ENCODE results near the gene SPART. TPM values are rescaled to one million over a fixed set of nuclear protein-coding genes. Genes with fewer than 3 reads are reported as not detected.
A peak's percentile ranks its signal among the peaks of the same experiment; 100 is the strongest.

SPART gene
- total and polyA plus RNA-seq, 3 donors from 2014 or later = 43.3 to 66.2 (median 48.9) TPM

DNA sequence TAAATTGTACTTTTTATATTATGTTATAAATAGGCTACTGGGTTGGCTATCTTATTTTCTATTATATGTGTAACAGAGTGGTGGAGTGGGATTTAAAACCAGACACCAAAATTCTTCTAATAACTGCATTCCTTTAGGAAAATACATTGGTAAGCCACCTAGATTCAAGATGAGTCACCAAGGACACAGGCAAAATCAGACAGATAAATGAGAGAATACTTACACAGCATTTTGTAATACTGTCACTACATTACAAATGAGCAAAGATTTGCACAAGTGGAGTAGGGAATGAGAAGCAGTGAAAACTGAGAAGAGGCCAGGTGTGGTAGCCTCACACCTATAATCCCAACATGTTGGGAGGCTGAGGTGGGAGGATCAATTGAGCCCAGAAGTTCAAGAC is 6.2 kb upstream of the SPART start:
- DNase-seq = no peak
- Histone ChIP-seq H3K4me1 (peaks cover under 1% of the 10 kb centered on the region), H3K9me3 (no peaks in the 10 kb centered on the region), H3K36me3 (ENCODE audit: low read depth, missing control alignments) (no peaks in the 10 kb centered on the region), H3K4me3 (no peak overlapping the region), H3K27ac (no peak overlapping the region), H3K27me3 (no peaks in the 10 kb centered on the region)
- intact Hi-C loops (cut with DNase I; ENCODE audit: low total_unique reads) = no loop called here
- TF ChIP-seq POLR2A (IDR thresholded peaks at IDR 0.05) (no peak), CTCF (IDR thresholded peaks at IDR 0.05) (no peak)

- no peaks in the 10 kb centered on the region for H3K9me3 ChIP-seq
- no peaks in the 10 kb centered on the region for H3K27me3 ChIP-seq
- DNase-seq = no peak
- TF ChIP-seq POLR2A (IDR thresholded peaks at IDR 0.05) (no peak), CTCF (IDR thresholded peaks at IDR 0.05) (no peak)
- H3K4me3 ChIP-seq = no peak overlapping the region
- H3K36me3 ChIP-seq (ENCODE audit: low read depth, missing control alignments) = no peaks in the 10 kb centered on the region
- peak overlapping the region in 1 of 2 donors; percentile 100 for H3K27ac ChIP-seq
- 69 to 83% methylated on average over 10 of the region's 10 CpGs for WGBS, 2 donors
- H3K4me1 ChIP-seq = peaks cover 15% of the 10 kb centered on the region
- intact Hi-C loops (cut with DNase I; ENCODE audit: low total_unique reads) = no loop called here
Observed at GRCh38 chr13:36347531-36348210, 1.5 kb upstream of the SPART start.

- Histone ChIP-seq H3K4me1 (peaks cover 18% of the 10 kb centered on the region), H3K27me3 (no peaks in the 10 kb centered on the region), H3K9me3 (no peaks in the 10 kb centered on the region), H3K27ac (peak overlapping the region; percentile 99 to 100), H3K4me3 (peak overlapping the region; percentile 90 to 95), H3K36me3 (ENCODE audit: low read depth, missing control alignments) (no peaks in the 10 kb centered on the region)
- peak in 1 of 3 experiments; percentile 6 for TF ChIP-seq CTCF (IDR thresholded peaks at IDR 0.05)
- no peak for TF ChIP-seq POLR2A (IDR thresholded peaks at IDR 0.05)
- intact Hi-C loops (cut with DNase I; ENCODE audit: low total_unique reads) = no loop called here
- WGBS, 2 donors = 1 to 3% methylated on average over 45 to 48 of the region's 50 CpGs
- peak; percentile 91 for DNase-seq
Observed at GRCh38 chr13:36345438-36346221, 564 bp downstream of the SPART start.

DNA sequence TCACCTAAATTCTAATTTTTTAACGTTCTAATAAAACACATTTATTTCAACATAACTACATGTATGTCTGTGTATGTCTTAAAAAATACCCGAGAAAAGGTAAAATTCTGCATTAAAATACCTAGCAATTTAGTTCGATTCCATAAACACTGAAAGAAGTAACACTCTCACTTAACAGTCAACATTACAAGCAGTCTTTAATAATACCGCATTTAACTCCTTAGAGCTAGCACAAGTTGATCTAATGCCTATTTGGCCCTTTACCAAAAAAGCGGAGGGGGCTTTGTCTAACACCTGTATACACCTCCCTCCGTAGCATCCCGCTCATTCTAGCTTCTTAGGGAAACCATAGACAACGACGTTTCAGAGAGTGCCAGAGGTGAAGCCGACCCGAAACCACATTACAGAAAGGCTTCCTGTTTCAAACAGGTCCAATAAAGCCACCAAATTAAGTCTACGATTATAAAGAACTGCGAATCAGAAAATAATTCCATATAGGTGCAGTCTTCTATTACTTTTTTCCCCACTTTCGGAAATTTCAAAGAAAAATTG is 1.2 kb downstream of the SPART start:
- Histone ChIP-seq H3K36me3 (ENCODE audit: low read depth, missing control alignments) (no peaks in the 10 kb centered on the region), H3K9me3 (no peaks in the 10 kb centered on the region), H3K27ac (peak overlapping the region; percentile 99 to 100), H3K27me3 (no peaks in the 10 kb centered on the region), H3K4me1 (peaks cover 18% of the 10 kb centered on the region), H3K4me3 (peak overlapping the region; percentile 90 to 95)
- intact Hi-C loops (cut with DNase I; ENCODE audit: low total_unique reads) = no loop called here
- DNase-seq = peak; percentile 46
- TF ChIP-seq POLR2A (IDR thresholded peaks at IDR 0.05) (no peak), CTCF (IDR thresholded peaks at IDR 0.05) (no peak)
- WGBS, 2 donors = 4 to 5% methylated on average over 14 of the region's 14 CpGs
